AG09319 (cell line): ENCODE results near the gene DUT.

Experiments used
- DNase-seq: peaks from one replicate; pipeline ENCODE4 v3.0.0-alpha.2; 2010; ENCODE audit warnings: low read depth; ENCODE audit errors: extremely low read depth
- CTCF ChIP-seq: IDR thresholded peaks from 2 replicates; pipeline ENCODE4 v1.5.1; 2011; ENCODE audit warnings: low read depth, mild to moderate bottlenecking, inconsistent platforms, low read length, moderate library complexity

Gene DUT

GRCh38 chr15:48340111-48340510 is 8.9 kb downstream of the DUT start:
- DNase-seq = no peak
- no peak for TF ChIP-seq CTCF

- DNase-seq = no peak
- TF ChIP-seq CTCF = no peak
Measured at GRCh38 chr15:48343865-48344264, 12.6 kb downstream of the DUT start.

DNA sequence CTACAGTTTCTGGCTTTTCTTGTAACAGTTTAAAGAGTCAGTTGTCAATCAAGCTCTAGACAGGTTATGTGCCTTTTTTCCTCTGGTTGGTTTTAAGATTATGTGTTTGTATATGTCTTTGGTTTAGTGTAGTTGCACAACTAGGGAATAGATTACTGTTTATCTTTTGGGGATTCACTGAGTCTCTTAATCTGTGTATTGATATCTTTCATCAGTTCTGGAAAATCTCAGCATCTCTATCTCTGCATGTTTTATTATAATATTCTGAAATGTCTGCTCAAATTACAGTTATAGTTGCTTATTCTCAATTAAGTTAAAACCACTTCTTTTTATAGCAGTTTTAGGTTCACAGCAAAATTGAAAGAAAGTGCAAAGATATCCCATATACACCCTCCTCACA is 14.3 kb downstream of the DUT start:
- no peak for DNase-seq
- no peak for TF ChIP-seq CTCF

DNA sequence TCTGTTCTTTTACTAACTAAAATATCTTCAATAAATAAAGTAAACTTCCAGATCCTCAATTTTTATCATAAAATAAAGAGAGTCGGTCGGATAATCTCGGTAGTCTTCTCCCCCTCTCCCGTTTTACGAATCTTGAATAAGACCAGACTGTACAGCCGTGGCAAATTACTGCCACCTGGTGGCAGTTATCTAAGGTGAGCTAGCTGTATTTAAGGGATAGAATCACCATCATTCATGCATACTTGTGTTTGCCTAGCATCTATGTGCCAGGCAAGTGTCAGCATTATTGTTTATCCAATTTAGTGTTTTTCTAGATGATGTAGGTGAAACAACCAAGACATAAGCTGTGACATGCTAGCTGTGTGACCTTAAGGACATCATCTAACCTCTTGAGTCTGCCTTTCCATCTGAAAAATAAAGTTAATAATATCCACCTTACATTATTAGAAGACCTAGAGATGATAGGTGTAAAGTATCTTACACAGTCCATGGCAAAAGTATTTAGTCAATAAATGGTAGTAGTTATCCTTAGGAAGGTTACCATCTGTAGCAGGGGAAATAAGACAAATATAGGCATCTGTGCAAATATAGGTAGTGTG is 21.3 kb downstream of the DUT start:
- peak; percentile 70 for TF ChIP-seq CTCF

DNA sequence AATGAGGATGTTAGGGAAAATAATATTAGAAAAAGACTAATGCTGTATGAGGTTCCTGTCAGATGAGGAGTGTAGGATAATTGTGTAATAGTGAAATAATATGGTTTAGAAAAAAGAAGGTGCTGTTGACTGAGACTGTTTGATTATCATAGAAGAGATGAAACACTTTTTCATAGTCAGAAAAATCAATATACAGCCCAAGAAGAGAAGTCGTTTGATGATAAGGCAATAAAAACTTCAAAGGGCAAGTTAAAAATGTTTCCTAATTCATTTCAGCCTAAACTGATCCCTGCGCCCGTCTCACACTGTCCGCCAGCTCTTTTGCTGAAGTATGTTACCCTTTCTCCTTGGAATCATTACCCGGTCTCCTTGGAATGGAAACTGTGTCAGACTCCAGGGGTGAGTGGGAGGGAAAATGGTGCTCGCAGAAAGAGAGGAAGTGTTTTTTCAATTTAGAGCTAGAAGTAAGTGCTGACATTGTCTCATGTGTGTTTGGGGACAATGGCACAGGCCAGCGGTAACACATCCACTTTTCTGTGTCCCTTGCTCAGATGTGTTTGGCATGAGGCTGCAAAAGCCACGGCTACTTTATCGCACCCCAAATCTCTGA is 23.6 kb downstream of the DUT start:
- no peak for TF ChIP-seq CTCF
- no peak for DNase-seq

More for the DNA sequence above, 21.3 kb downstream of the DUT start:
- DNase-seq = no peak

DNA sequence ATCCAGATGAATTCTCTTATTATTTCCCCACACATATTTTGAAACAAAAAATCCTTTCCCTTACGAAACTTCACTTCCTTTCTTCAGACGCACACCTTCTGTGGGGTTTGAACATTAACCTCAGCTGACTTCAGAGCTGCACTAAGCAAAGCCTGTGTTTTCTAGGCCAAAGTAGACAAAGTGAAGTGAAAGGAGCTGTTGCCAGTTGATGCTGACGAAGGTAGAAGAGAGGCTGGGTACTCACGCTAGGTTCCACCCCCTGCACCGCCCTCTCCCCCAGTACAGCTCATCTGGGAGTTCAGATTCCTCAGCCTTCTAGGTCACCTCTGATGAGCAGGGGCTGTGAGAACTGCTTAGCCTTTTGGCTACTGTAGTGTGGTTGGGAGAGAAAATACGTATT is 24.1 kb downstream of the DUT start:
- TF ChIP-seq CTCF = no peak
- no peak for DNase-seq

- no peak for DNase-seq
- TF ChIP-seq CTCF = peak; percentile 56
Measured at GRCh38 chr15:48358229-48359152, 27.3 kb downstream of the DUT start.
